Hepatocyte (in vitro differentiated cells): ENCODE results near the gene CFAP58.

ENCODE experiments used
- CTCF ChIP-seq: fragments of 200-600 bp; sonication (generic); IDR thresholded peaks from 2 replicates; pipeline ENCODE4 v1.5.1; 2016; ENCODE audit warnings: antibody characterized with exemption, mild to moderate bottlenecking; ENCODE audit not compliant: poor library complexity
- EZH2 ChIP-seq: fragments of 200-600 bp; sonication (generic); IDR thresholded peaks from 2 replicates; pipeline ENCODE4 v1.6.1; 2016; ENCODE audit warnings: antibody characterized with exemption, mild to moderate bottlenecking, borderline replicate concordance
- EZH2phosphoT487 ChIP-seq: fragments of 200-600 bp; sonication (generic); IDR thresholded peaks from one replicate; pipeline ENCODE4 v1.6.1; 2018; ENCODE audit warnings: antibody characterized with exemption, mild to moderate bottlenecking, low read depth, moderate library complexity; ENCODE audit not compliant: unreplicated experiment, severe bottlenecking

DNA sequence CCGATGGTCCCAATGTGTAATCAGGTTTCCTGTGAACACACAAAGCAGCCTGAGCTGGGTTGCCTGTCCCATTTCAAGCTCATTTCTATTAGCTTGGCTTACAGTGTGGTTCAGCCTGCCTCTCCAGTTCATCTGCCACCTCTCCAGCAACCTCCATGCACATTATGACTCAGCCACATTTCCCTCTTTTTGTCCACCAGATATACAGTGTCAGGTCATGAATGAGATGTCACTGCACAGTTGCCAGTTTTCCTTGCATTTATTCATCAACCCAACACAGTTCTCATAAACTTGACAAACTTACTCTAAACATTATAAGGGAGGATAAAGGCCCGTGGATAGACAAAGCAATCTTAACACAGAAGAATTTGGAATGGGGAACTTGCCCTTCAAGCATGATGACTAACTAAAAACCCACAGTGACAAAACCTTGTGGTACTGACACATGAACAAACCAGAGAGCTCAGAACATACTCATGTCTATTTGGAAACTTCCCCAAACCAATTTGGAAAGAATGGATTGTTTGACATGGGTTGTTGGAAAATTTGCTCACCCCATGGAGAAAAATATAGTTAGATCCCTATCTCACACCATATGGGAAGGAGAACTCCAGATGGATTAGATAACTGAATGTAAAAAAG is 2.5 kb upstream of the CFAP58 start:
- TF ChIP-seq CTCF, result no peak
- no peak for TF ChIP-seq EZH2
- no peak for TF ChIP-seq EZH2phosphoT487
